HG02678 (cell line): ENCODE measurements around the gene MPV17L.
"Not testable (repeated sequence)": the region's sequence is repeated elsewhere in the genome, so short reads cannot be mapped to it uniquely, and the experiment has no call there.

Experiments
- ATAC-seq: cut with Tn5 transposase; IDR thresholded peaks from one replicate; pipeline ENCODE4 v1.9.1; 2021; ENCODE audit warnings: mild to moderate bottlenecking, moderate library complexity; ENCODE audit not compliant: unreplicated experiment

Gene MPV17L

GRCh38 chr16:15407756-15408155 is 12.2 kb downstream of the MPV17L start:
- not testable (repeated sequence) for ATAC-seq

GRCh38 chr16:15409476-15409875 is 13.9 kb downstream of the MPV17L start:
- ATAC-seq = not testable (repeated sequence)

GRCh38 chr16:15415511-15415985 is 20.0 kb downstream of the MPV17L start:
- ATAC-seq = no peak

GRCh38 chr16:15417197-15417596 is 21.6 kb downstream of the MPV17L start:
- ATAC-seq = no peak

GRCh38 chr16:15418206-15418605 is 22.7 kb downstream of the MPV17L start:
- no peak for ATAC-seq

- not testable (repeated sequence) for ATAC-seq
These were observed 26.1 kb downstream of the MPV17L start for GRCh38 chr16:15421696-15422095.

GRCh38 chr16:15422222-15422621 is 26.7 kb downstream of the MPV17L start:
- no peak for ATAC-seq

- ATAC-seq = no peak
These were observed 30.3 kb downstream of the MPV17L start for GRCh38 chr16:15425861-15426260.

GRCh38 chr16:15426796-15427195 is 31.2 kb downstream of the MPV17L start:
- ATAC-seq = no peak

GRCh38 chr16:15427648-15428239 is 32.2 kb downstream of the MPV17L start:
- no peak for ATAC-seq

GRCh38 chr16:15430884-15431283 is 35.3 kb downstream of the MPV17L start:
- not testable (repeated sequence) for ATAC-seq

- no peak for ATAC-seq
These were observed 38.5 kb downstream of the MPV17L start for GRCh38 chr16:15434079-15434424.

GRCh38 chr16:15434425-15435215 is 39.1 kb downstream of the MPV17L start, which contains the start of gene BMERB1:
Gene BMERB1 (plus strand): TSS chr16:15434588. CDS start chr16:15434654, 66 bp downstream.
- ATAC-seq = no peak

GRCh38 chr16:15435216-15435864 is 39.8 kb downstream of the MPV17L start:
- no peak for ATAC-seq

- ATAC-seq = no peak
These were observed 43.5 kb downstream of the MPV17L start for GRCh38 chr16:15439102-15439501.

GRCh38 chr16:15439521-15439920 is 44.0 kb downstream of the MPV17L start:
- no peak for ATAC-seq

GRCh38 chr16:15440852-15441251 is 45.3 kb downstream of the MPV17L start:
- no peak for ATAC-seq

GRCh38 chr16:15442140-15442539 is 46.6 kb downstream of the MPV17L start:
- not testable (repeated sequence) for ATAC-seq

GRCh38 chr16:15443753-15444152 is 48.2 kb downstream of the MPV17L start:
- no peak for ATAC-seq

- no peak for ATAC-seq
These were observed 48.7 kb downstream of the MPV17L start for GRCh38 chr16:15444264-15444663.

GRCh38 chr16:15445450-15445849 is 49.9 kb downstream of the MPV17L start:
- no peak for ATAC-seq

GRCh38 chr16:15446901-15447300 is 51.3 kb downstream of the MPV17L start:
- no peak for ATAC-seq
